Measurements from ENCODE around the gene MT3.
"Not testable (repeated sequence)": the region's sequence is repeated elsewhere in the genome, so short reads cannot be mapped to it uniquely, and the experiment has no call there.

Gene MT3

GRCh38 chr16:56617212-56618085 is 28.1 kb downstream of the MT3 start:
- TF ChIP-seq, protein P1, sequence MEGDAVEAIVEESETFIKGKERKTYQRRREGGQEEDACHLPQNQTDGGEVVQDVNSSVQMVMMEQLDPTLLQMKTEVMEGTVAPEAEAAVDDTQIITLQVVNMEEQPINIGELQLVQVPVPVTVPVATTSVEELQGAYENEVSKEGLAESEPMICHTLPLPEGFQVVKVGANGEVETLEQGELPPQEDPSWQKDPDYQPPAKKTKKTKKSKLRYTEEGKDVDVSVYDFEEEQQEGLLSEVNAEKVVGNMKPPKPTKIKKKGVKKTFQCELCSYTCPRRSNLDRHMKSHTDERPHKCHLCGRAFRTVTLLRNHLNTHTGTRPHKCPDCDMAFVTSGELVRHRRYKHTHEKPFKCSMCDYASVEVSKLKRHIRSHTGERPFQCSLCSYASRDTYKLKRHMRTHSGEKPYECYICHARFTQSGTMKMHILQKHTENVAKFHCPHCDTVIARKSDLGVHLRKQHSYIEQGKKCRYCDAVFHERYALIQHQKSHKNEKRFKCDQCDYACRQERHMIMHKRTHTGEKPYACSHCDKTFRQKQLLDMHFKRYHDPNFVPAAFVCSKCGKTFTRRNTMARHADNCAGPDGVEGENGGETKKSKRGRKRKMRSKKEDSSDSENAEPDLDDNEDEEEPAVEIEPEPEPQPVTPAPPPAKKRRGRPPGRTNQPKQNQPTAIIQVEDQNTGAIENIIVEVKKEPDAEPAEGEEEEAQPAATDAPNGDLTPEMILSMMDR (conservative IDR thresholded peaks at IDR 0.05): no peak
- TF ChIP-seq ZFX (IDR thresholded peaks at IDR 0.05): no peak
- no peak overlapping the region for H3K27ac ChIP-seq

DNA sequence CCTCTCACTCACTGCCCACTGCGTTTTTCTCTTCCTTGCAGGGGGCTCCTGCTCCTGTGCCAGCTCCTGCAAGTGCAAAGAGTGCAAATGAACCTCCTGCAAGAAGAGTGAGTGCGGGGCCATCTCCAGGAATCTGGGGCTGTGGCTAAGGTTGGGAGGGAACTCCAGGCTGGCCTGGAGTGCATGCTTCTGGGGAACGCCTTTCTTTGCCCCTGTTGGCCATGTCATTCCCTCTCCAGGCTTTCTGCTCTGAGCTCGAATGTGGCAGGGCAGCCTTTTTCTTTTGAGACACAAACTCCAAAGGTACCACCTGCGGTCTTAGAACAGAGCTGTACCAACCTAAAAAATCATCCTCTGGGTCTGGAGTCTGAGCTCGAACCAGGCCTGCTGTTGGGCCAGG is 28.8 kb downstream of the MT3 start:
- no peak for TF ChIP-seq ZFX (IDR thresholded peaks at IDR 0.05)
- TF ChIP-seq, protein P1 (conservative IDR thresholded peaks at IDR 0.05): no peak
- H3K27ac ChIP-seq: no peak overlapping the region

GRCh38 chr16:56620339-56620897 is 31.1 kb downstream of the MT3 start:
- TF ChIP-seq, protein P1 (conservative IDR thresholded peaks at IDR 0.05): no peak
- no peak for TF ChIP-seq ZFX (IDR thresholded peaks at IDR 0.05)

DNA sequence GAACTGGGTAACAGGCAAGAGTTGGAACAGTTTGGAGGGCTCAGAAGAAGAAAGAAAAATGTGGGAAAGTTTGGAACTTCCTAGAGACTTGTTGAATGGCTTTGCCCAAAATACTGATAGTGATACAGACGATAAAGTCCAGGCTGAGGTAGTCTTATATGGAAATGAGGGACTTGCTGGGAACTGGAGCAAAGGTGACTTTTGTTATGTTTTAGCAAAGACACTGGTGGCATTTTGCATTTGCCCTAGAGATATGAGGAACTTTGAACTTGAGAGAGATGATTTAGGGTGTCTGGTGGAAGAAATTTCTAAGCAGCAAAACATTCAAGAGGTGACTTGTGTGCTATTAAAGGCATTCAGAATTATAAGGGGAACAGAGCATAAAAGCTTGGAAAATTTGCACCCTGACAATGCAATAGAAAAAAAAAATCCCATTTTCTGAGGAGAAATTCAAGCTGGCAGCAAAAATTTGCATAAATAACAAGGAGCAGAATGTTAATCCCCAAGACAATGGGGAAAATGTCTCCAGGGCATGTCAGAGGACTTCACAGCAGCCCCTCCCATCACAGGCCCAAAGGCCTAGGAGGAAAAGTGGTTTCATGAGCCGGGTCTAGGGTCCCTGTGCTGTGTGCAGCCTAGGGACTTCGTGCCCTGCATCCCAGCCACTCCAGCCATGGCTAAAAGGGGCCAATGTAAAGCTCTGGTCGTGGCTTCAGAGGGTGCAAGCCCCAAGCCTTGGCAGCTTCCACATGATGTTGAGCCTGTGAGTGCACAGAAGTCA is 32.5 kb downstream of the MT3 start:
- not testable (repeated sequence) for H3K27ac ChIP-seq

More at GRCh38 chr16:56620339-56620897, 31.1 kb downstream of the MT3 start:
- no peak overlapping the region for H3K27ac ChIP-seq

DNA sequence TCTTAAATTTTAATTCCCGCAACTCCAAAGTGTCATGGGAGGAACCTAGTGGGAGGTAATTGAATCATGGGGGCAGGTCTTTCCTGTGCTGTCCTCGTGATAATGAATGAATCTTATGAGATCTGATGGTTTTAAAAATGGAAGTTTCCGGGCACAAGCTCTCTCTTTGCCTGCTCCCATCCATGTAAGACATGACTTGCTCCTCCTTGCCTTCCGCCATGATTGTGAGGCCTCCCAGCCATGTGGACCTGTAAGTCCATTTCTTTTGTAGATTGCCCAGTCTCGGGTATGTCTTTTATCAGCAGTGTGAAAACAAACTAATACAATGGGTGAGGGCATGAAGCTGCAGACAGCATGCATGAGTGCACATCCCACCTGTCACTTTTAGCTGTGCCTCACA is 33.9 kb downstream of the MT3 start:
- H3K27ac ChIP-seq: not testable (repeated sequence)

GRCh38 chr16:56623637-56624036 is 34.3 kb downstream of the MT3 start:
- no peak for TF ChIP-seq ZFX (IDR thresholded peaks at IDR 0.05)
- TF ChIP-seq, protein P1 (conservative IDR thresholded peaks at IDR 0.05): no peak
- no peak overlapping the region for H3K27ac ChIP-seq

- no peak within 1 kb of the TSS for H3K27ac ChIP-seq
- TF ChIP-seq ZFX (IDR thresholded peaks at IDR 0.05): no peak
- TF ChIP-seq, protein P1 (conservative IDR thresholded peaks at IDR 0.05): no peak
Observed at GRCh38 chr16:56625140-56625942, 36.0 kb downstream of the MT3 start, which contains the start of gene MT1E. Gene MT1E, plus strand, starts transcription at chr16:56625781. Its CDS starts 71 bp downstream, at chr16:56625852.

Measured in C4-2B (cell line).